OCI-LY1 (cell line): ENCODE measurements around the gene APC2.

Source experiments
- H2AFZ ChIP-seq: fragments of 200-600 bp; sonication (generic), shearing (Covaris generic); 2 replicates; pipeline ENCODE4 v1.6.0; 2014; ENCODE audit warnings: antibody characterized with exemption, mild to moderate bottlenecking, low read length
- H3F3A ChIP-seq: fragments of 200-600 bp; sonication (generic), shearing (Covaris generic); 2 replicates; pipeline ENCODE4 v1.6.0; 2014; ENCODE audit warnings: mild to moderate bottlenecking, antibody characterized with exemption, low read length, moderate library complexity; ENCODE audit not compliant: insufficient read depth
- H3K27ac ChIP-seq: fragments of 200-600 bp; sonication (generic); 2 replicates; pipeline ENCODE4 v1.5.1; 2014; ENCODE audit warnings: low read length, mixed run types, mild to moderate bottlenecking, low read depth; ENCODE audit not compliant: poor library complexity, severe bottlenecking
- H3K27me3 ChIP-seq: fragments of 200-600 bp; sonication (generic); 2 replicates; pipeline ENCODE4 v1.6.0; 2014; ENCODE audit warnings: antibody characterized with exemption, mild to moderate bottlenecking, low read length, moderate library complexity; ENCODE audit not compliant: insufficient read depth
- H3K36me3 ChIP-seq: fragments of 200-600 bp; sonication (generic); 2 replicates; pipeline ENCODE4 v1.6.1; 2014; ENCODE audit warnings: mild to moderate bottlenecking, antibody characterized with exemption, low read length, moderate library complexity, mixed read lengths; ENCODE audit not compliant: insufficient read depth
- H3K4me1 ChIP-seq: fragments of 200-600 bp; sonication (generic); 2 replicates; pipeline ENCODE4 v1.5.1; 2014; ENCODE audit warnings: mild to moderate bottlenecking, low read length, moderate library complexity; ENCODE audit not compliant: insufficient read depth, severe bottlenecking
- H3K4me2 ChIP-seq: fragments of 200-600 bp; sonication (generic), shearing (Covaris generic); 2 replicates; pipeline ENCODE4 v1.6.1; 2014; ENCODE audit warnings: low read length
- H3K4me3 ChIP-seq: fragments of 200-600 bp; sonication (generic); 2 replicates; pipeline ENCODE4 v1.5.1; 2014; ENCODE audit warnings: low read length, low read depth, mild to moderate bottlenecking, mixed read lengths; ENCODE audit not compliant: poor library complexity, severe bottlenecking
- H3K79me2 ChIP-seq: fragments of 200-600 bp; shearing (Covaris generic); 2 replicates; pipeline ENCODE4 v1.6.1; 2016; ENCODE audit warnings: mixed run types, low read length, mixed read lengths; ENCODE audit not compliant: insufficient read depth
- H3K9ac ChIP-seq: fragments of 200-600 bp; sonication (generic), shearing (Covaris generic); 2 replicates; pipeline ENCODE4 v1.6.1; 2014; ENCODE audit warnings: mild to moderate bottlenecking, low read length, mixed read lengths
- H3K9me2 ChIP-seq: fragments of 200-600 bp; sonication (generic), shearing (Covaris generic); 2 replicates; pipeline ENCODE4 v1.6.1; 2014; ENCODE audit warnings: low read depth, mild to moderate bottlenecking, low read length, mixed read lengths
- H3K9me3 ChIP-seq: fragments of 200-600 bp; shearing (Covaris generic); 2 replicates; pipeline ENCODE4 v1.6.1; 2014; ENCODE audit warnings: low read length, mixed read lengths
- H4K20me1 ChIP-seq: fragments of 200-600 bp; sonication (generic), shearing (Covaris generic); 2 replicates; pipeline ENCODE4 v1.6.0; 2016; ENCODE audit warnings: mild to moderate bottlenecking, low read length; ENCODE audit not compliant: insufficient read depth
- EZH2 ChIP-seq: fragments of 200-600 bp; sonication (generic), shearing (Covaris generic); IDR thresholded peaks from 2 replicates; pipeline ENCODE4 v1.8.0; 2017; ENCODE audit warnings: borderline replicate concordance, mixed run types, mild to moderate bottlenecking, antibody characterized with exemption, low read length, moderate library complexity, mixed read lengths
- TF ChIP-seq, protein P1 (sequence below): fragments of 200-600 bp; sonication (generic), shearing (Covaris generic); IDR thresholded peaks from 2 replicates; pipeline ENCODE4 v1.5.1; 2017; ENCODE audit warnings: mild to moderate bottlenecking, antibody characterized with exemption, low read length, moderate library complexity, mixed read lengths

Gene APC2

DNA sequence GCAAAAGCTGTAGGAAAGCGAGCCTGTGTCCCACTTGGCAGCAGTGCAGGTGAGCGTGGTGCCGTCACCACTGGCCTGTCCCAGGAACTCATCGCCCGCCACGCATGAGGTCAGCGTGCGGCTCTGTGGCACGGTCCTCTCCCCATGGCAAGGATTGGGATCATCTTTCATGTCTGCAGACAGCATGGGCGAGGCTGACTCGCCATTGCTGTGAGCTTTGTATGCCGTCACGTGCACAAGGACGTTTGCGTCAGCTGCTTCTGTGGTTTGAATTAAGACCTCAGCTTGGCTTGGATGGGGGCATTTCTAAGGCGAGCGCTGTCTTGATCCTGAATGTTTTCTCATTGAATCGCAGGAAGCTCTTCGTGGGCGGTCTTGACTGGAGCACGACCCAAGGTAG, 32.8 kb upstream of the APC2 start:
- peaks cover 82% of the 10 kb centered on the region for H3K36me3 ChIP-seq
- H3K9me2 ChIP-seq: no peaks in the 10 kb centered on the region
- peaks cover 69% of the 10 kb centered on the region for H3K79me2 ChIP-seq
- H3K27me3 ChIP-seq: no peaks in the 10 kb centered on the region
- no peaks in the 10 kb centered on the region for H3K9me3 ChIP-seq
- H2AFZ ChIP-seq: no peak overlapping the region
- H4K20me1 ChIP-seq: no peaks in the 10 kb centered on the region
- H3K9ac ChIP-seq: no peak overlapping the region
- no peak overlapping the region for H3K27ac ChIP-seq
- H3K4me3 ChIP-seq: no peak overlapping the region
- H3K4me1 ChIP-seq: peaks cover 8% of the 10 kb centered on the region
- no peaks in the 10 kb centered on the region for H3F3A ChIP-seq
- H3K4me2 ChIP-seq: no peak overlapping the region
- TF ChIP-seq EZH2: no peak
- TF ChIP-seq, protein P1, sequence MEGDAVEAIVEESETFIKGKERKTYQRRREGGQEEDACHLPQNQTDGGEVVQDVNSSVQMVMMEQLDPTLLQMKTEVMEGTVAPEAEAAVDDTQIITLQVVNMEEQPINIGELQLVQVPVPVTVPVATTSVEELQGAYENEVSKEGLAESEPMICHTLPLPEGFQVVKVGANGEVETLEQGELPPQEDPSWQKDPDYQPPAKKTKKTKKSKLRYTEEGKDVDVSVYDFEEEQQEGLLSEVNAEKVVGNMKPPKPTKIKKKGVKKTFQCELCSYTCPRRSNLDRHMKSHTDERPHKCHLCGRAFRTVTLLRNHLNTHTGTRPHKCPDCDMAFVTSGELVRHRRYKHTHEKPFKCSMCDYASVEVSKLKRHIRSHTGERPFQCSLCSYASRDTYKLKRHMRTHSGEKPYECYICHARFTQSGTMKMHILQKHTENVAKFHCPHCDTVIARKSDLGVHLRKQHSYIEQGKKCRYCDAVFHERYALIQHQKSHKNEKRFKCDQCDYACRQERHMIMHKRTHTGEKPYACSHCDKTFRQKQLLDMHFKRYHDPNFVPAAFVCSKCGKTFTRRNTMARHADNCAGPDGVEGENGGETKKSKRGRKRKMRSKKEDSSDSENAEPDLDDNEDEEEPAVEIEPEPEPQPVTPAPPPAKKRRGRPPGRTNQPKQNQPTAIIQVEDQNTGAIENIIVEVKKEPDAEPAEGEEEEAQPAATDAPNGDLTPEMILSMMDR: no peak

DNA sequence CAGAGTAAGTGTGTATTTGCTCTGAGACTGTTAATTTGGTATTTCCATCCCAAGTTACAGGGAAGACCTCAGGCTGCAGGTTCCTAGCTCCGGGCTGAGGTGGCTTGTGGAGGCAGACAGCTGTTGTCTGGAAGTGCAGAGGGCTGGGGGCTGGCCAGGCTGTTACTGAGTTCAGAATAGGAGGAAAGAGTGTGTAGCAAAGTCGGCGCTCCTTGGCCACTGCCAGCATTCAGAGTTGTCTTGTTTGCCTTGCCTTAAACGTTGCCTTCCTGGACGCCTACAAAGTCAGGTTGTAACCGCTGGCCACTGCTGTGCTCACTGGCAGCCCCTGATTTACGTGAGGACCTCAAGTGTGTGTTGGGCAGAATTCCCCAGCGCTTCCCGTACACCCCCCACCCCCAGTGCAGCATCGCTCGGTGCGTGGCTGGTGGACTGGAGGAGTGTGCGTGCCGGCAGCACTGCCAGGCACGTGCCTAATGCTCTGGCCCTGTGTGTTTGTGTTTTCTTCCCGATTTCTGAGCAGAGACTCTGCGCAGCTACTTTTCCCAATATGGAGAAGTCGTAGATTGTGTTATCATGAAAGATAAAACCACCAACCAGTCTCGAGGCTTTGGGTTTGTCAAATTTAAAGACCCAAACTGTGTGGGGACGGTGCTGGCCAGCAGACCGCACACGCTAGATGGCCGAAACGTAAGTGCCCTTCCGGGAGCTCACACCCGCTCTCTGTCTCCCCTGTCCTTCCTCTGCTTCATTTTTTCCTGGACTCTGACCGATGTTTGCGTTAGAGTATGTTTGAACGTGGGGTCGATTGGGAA, 32.0 kb upstream of the APC2 start:
- Histone ChIP-seq H3K36me3 (peaks cover 82% of the 10 kb centered on the region), H3K79me2 (peaks cover 61% of the 10 kb centered on the region), H3K4me2 (no peak overlapping the region), H3K4me1 (peaks cover 8% of the 10 kb centered on the region), H3K27ac (no peak overlapping the region), H4K20me1 (no peaks in the 10 kb centered on the region), H3F3A (no peaks in the 10 kb centered on the region), H3K27me3 (no peaks in the 10 kb centered on the region), H3K9ac (no peak overlapping the region), H3K9me3 (no peaks in the 10 kb centered on the region), H2AFZ (no peak overlapping the region), H3K4me3 (no peak overlapping the region), H3K9me2 (no peaks in the 10 kb centered on the region)
- no peak for TF ChIP-seq EZH2
- TF ChIP-seq, protein P1: no peak

- Histone ChIP-seq H3K27ac (no peak overlapping the region), H3F3A (no peaks in the 10 kb centered on the region), H3K4me1 (peaks cover 8% of the 10 kb centered on the region), H3K9me2 (no peaks in the 10 kb centered on the region), H3K79me2 (peaks cover 56% of the 10 kb centered on the region), H2AFZ (no peak overlapping the region), H3K4me3 (no peak overlapping the region), H3K27me3 (no peaks in the 10 kb centered on the region), H3K9ac (no peak overlapping the region), H3K4me2 (no peak overlapping the region), H4K20me1 (no peaks in the 10 kb centered on the region), H3K36me3 (peaks cover 82% of the 10 kb centered on the region), H3K9me3 (no peaks in the 10 kb centered on the region)
- TF ChIP-seq EZH2: no peak
- TF ChIP-seq, protein P1: no peak
Measured at GRCh38 chr19:1418496-1418775, 31.5 kb upstream of the APC2 start.
